Activated CD4-positive, CD25-positive, alpha-beta regulatory T cell (primary cell): ENCODE data around the gene TERF2IP.

Experiments used
- DNase-seq, 4 experiments: peaks; one replicate each; lab custom pipeline; 2025; lab: John Stamatoyannopoulos, UW

Gene TERF2IP, protein sequence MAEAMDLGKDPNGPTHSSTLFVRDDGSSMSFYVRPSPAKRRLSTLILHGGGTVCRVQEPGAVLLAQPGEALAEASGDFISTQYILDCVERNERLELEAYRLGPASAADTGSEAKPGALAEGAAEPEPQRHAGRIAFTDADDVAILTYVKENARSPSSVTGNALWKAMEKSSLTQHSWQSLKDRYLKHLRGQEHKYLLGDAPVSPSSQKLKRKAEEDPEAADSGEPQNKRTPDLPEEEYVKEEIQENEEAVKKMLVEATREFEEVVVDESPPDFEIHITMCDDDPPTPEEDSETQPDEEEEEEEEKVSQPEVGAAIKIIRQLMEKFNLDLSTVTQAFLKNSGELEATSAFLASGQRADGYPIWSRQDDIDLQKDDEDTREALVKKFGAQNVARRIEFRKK

GRCh38 chr16:75647492-75648264 lies at the start of gene TERF2IP, which contains the start of gene KARS1:
TSS of gene TERF2IP (plus strand) at chr16:75647773. CDS start at chr16:75647883, 110 bp downstream.
TSS of gene KARS1 (minus strand) at chr16:75647665. CDS start at chr16:75647639, 26 bp downstream.
- DNase-seq: peak; percentile 83 to 93 (median 86)

DNA sequence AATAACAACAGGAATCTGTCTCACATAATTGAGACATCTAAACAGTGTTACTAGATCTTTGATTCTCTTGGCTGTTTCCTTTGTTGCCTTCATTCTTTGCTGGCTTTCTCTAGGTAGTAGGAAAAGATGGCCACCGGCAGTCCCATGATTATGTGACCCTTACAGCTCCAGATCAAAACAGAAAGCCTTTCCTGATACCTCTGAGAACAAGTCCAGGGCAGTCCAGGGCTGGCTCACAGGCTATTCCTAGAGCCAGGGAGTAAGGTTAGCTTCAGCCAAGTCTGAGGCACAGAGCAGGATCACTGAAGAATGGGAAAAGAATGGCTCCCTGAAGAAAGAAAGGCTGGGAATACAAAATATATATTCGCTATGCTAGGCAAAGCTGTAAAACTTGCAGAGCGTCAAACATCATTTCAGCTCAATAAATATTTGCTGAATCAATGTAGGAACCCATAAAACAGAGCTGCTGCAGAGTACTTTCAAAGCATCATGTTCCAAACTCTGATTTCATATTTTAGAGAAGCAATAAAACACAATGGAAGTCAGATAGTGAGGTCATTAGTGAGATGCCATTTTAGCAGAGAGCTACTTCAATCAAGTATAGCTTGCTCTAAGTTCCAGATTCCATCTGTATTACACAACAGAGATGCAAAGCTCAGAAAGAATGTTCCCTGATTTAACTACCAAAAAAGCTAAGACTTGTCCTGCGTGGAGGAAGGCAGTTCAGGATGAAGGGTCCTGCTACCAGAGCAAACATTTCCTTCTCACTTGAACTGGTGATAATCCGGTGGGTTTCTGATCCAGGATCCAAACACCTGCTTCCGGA lies 47.9 kb upstream of the TERF2IP start:
- no peak for DNase-seq

GRCh38 chr16:75603241-75603640 lies 44.3 kb upstream of the TERF2IP start:
- DNase-seq: no peak

DNA sequence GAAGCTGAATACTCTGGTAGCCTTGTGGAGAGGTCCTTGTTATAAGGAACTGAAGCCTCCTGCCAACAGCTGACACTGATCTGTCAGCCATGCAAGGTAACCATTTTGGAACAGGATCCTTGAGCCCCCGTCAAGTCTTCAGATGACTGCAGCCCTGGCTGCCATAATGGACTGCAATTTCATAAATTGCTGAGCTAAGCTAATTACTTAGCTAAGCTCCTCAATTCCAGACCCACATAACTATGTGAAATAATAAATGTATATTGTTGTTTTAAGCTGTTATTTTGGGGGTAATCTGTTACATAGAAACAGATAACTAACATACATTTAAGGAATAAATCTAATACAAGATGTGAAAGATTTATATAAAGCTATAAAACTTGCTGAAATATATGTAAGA lies 41.1 kb upstream of the TERF2IP start:
- DNase-seq: no peak

DNA sequence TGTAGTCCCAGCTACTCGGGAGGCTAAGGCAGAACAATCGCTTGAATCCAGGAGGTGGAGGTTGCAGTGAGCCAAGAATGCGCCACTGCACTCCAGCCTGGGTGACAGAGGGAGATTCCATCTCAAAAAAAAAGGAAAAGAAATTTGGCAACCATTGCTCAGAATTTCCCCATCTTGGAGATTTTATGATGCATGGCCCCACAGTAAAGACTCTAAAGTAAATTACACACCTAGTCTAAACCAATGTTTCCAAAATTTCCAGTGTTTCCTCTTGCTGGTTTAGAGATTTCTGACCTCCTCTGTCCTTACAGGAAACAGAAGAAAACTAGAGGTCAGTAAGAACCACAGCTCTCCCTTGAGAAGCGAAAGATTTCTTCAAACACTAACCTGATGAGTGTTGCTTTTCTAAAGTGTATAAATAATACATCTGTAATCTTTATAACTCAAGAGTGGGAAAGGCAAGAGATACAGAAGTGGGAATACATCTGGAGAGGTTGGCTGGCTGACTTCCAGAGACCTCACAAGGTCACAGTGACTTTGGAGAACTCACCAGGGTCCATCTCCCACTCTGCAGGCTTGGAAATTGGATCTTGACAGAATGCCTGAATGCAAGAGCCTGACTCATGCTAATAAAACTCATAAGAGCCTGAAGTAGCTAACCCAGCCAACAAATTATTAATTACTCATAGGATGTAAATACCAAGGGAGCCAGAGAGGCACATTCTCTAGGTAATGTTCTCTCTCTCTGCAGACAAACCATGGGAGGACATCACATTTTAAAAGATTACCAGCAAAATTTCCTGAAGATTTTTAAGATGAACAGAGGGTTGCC lies 33.3 kb upstream of the TERF2IP start:
- DNase-seq: no peak

- DNase-seq: no peak
Observed at GRCh38 chr16:75615619-75616018, 32.0 kb upstream of the TERF2IP start.

DNA sequence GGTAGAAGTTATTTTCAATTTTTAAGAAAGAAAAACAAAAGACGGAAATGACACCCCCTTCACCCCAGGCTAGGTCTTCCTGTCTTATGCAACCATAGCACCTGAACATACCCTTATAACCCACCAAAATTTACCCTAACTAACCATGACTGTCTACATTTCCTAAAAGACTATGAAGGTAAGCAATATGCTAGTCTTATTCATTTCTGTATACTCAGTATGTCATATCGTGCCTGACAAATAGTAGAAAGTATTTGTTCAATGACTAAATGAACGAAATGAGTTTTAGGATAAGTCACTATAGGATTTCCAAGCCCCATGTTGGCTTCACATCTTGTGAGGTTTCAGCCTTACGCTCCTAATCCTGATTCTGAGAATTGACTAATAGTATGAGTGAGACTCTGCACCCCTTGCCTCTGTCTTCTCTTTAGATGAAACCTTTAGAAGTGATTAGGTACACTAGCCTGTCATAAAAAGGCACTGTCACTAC lies 31.0 kb upstream of the TERF2IP start:
- no peak for DNase-seq

DNA sequence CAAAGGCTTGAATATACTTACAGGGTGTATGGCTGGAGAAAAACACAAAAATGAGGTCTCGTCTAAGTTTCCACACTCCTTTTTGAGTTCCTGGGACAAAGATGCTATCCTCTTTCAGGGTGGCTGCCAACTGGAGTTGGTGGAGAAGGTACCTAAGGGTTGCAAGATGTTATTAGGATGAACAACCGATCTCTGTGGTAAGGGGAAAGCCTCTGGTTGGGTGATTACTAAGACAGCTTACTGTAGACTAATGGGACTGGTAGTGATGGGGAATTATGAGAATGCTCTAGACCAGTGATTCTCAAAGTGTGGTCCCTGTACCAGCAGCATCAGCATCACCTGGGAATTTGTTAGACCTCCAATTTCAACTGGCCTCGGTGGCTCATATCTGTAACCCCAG lies 30.5 kb upstream of the TERF2IP start:
- DNase-seq: no peak

GRCh38 chr16:75618780-75619179 lies 28.8 kb upstream of the TERF2IP start:
- DNase-seq: no peak

GRCh38 chr16:75620326-75621169 lies 27.0 kb upstream of the TERF2IP start:
- DNase-seq: no peak

DNA sequence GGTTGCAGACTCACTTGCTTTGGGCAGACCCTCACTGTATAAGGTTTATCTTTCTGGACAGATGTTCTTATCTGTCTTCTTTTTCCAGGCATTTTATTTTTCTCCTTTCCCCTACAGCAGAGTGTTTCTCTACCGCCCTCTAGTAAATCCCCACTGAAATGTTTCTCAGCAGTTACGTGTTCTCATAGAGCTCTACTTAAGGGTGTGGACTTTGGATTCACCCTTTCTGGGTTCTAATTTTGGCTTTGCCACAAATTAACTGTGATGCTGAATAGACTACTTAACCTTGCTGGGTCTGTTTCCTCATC lies 26.4 kb upstream of the TERF2IP start:
- DNase-seq: no peak

DNA sequence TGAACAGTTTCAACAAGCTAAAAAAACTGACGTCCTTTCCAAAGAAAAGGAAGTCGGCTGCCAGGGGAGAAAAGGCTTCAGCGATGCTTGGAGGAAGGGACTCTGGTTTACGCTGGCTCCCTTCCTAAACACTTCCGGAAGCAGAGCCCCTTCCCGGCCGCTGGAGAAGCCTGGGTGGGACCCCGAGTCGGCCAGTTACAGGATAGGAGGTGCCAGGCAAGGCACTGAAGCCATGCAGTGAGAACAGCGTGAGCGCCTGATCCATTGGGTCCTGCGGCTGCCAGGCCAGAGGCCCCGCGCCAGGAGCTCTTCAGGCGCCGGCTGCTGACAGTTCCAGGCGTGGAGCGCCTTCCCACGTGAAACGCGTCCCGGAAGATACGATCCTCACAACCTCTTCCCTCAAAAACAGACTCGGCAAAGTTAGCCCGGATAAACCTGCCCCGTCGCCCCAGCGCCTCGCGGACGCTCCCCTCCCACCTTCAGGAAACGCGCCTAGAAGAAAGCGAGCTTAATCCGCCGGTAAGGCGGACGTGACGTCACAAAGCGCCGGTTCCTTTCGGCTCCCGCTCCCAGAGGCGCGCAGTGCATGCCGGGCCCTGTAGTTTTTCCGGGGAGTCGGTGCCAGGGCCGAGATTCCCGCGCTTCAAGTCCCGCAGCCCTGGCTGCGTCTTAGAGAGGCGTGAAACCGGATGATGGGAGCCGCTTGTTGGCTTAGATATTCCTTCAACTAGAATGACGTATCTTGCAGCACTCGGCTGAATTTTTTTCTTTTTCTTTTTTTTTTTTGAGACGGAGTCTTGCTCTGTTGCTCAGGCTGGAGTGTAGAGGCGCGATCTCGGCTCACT lies 24.6 kb upstream of the TERF2IP start, which contains the start of gene ADAT1:
TSS of gene ADAT1 (minus strand) at position 521 of the 845 bp plus-strand sequence. CDS start 2,482 bp downstream, outside the sequence.
- peak; percentile 81 to 96 (median 94) for DNase-seq

DNA sequence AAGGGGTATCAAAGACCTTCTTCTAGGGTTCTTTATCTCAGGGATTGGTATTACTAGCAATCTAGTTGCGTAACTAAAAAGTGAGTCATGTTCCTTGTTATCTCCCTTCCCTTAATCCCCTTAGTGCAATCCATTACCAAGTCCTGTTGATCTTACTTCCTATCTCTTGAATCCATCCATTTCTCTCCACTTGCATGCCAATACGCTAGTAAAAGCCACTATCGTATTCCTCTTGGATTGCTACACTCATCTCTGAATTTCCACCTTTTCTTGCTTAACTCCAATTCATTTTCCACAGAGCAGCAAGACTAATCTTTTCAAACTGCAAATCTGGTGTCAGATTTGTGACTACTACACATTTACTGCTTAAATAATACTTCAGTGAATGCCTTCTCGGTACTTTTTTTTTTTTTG lies 22.6 kb upstream of the TERF2IP start:
- no peak for DNase-seq

GRCh38 chr16:75626806-75627205 lies 20.8 kb upstream of the TERF2IP start:
- DNase-seq: no peak

GRCh38 chr16:75627851-75628250 lies 19.7 kb upstream of the TERF2IP start:
- DNase-seq: no peak

DNA sequence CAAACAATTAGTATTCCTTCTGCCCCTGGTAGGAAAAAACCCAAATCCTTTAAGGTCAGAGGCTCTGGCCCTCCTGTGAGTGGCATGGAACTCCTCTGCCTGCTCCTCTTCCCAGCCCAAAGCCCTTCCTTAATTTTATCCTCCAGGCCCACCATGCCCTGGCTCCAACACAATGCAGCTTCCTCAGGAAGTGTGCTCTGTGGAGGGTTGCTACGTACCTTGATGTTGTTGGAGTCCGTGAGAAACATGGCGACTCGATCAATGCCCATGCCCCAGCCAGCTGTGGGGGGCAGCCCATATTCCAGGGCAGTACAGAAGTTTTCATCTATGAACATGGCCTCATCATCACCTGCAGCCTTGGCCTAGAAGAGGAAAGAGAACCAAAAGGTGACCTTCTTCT lies 19.2 kb upstream of the TERF2IP start:
- DNase-seq: no peak

DNA sequence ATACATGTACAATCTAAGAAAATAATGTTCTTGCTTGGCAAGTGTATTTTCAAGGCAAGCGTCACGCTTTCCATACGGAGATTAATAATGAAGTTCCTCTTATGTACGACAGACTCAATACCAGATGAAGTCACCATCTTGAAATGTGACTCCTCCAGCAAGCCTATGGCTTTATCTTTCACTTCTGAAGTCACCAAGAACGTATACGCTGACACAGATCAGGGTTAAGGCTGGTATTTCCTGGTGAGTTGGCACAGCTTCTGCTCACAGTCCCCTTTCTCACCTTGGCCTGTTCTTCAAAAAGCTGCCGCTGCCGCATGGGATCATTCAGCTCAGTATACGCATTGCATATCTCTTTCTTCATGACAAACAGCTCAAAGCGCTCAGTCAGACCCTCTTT lies 18.4 kb upstream of the TERF2IP start:
- no peak for DNase-seq

- DNase-seq: no peak
Observed at GRCh38 chr16:75630052-75630451, 17.5 kb upstream of the TERF2IP start.

DNA sequence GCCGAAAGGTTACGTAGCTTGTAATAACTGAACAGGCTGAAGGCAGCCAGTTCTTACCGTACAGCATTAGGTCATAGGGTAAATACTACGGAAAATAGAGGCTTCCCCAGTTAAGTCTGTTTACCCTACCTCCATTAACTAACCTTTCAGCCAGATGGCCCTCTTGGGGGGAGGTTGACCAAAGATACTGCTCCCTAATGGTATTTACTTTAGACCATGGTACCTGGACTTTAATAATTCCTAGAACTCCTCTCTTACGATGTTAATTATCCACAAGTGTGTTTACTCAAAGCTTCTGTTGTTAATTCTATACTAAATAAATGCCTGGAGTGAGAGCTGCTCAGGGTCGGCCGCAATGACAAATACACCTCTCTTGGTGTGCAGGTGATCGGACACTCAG lies 14.7 kb upstream of the TERF2IP start:
- no peak for DNase-seq
